PC-3 (cell line): ENCODE measurements around the gene PCDHA1.

Experiments
- CTCF ChIP-seq: fragments of 300-600 bp; sonication (generic); conservative IDR thresholded peaks from 2 replicates; pipeline ENCODE4 v1.5.1; 2017; ENCODE audit warnings: antibody characterized with exemption, low read depth, mild to moderate bottlenecking, low read length
- EZH2 ChIP-seq: fragments of 300-600 bp; sonication (generic); IDR thresholded peaks from one replicate; pipeline ENCODE4 v1.6.1; 2017; ENCODE audit warnings: antibody characterized with exemption, mild to moderate bottlenecking, low read length; ENCODE audit not compliant: unreplicated experiment
- EZH2phosphoT487 ChIP-seq: fragments of 300-600 bp; sonication (generic); IDR thresholded peaks from 2 replicates; pipeline ENCODE4 v1.6.1; 2018; ENCODE audit warnings: mild to moderate bottlenecking, antibody characterized with exemption, low read length, borderline replicate concordance

- TF ChIP-seq CTCF: no peak
- TF ChIP-seq EZH2: no peak
- TF ChIP-seq EZH2phosphoT487: no peak
Observed at GRCh38 chr5:140753561-140753960, 32.4 kb upstream of the PCDHA1 start.
